Tibial nerve (tissue), 4 donors: ENCODE results near the gene ZDHHC20. TPM values are rescaled to one million over a fixed set of nuclear protein-coding genes. Genes with fewer than 3 reads are reported as not detected.
A peak's percentile ranks its signal among the peaks of the same experiment; 100 is the strongest.
"Not testable (repeated sequence)": the region's sequence is repeated elsewhere in the genome, so short reads cannot be mapped to it uniquely, and the experiment has no call there.

Experiments
- DNase-seq, 2 donors: peaks; one replicate each; pipeline ENCODE4 v3.0.0-alpha.2; 2019; ENCODE audit warnings: low spot score in 2 of 2
- H3K27ac ChIP-seq, 4 donors: fragments of 200-600 bp; sonication (generic) in 3 of 4; one replicate each; pipeline ENCODE4 v1.5.1; 2017 to 2019; ENCODE audit warnings: mild to moderate bottlenecking in 1 of 4
- H3K27me3 ChIP-seq, 2 donors: fragments of 200-600 bp; sonication (generic) in 1 of 2; one replicate each; pipeline versions ENCODE4 v1.5.1 to v1.6.0; 2017 to 2019
- H3K36me3 ChIP-seq, 3 donors: fragments of 200-600 bp; sonication (generic); one replicate each; pipeline ENCODE4 v1.5.1; 2018 to 2019
- H3K4me1 ChIP-seq, 4 donors: fragments of 200-600 bp; sonication (generic) in 3 of 4; one replicate each; pipeline ENCODE4 v1.5.1; 2017 to 2019
- H3K4me3 ChIP-seq, 4 donors: fragments of 200-600 bp; sonication (generic) in 3 of 4; one replicate each; pipeline ENCODE4 v1.5.1; 2017 to 2019; ENCODE audit warnings: mild to moderate bottlenecking in 1 of 4, moderate library complexity in 1 of 4
- H3K9me3 ChIP-seq, 4 donors: fragments of 200-600 bp; sonication (generic) in 3 of 4; one replicate each; pipeline ENCODE4 v1.5.1; 2017 to 2019
- EP300 ChIP-seq, 2 donors: sonication (generic); formaldehyde crosslinking; IDR thresholded peaks; one replicate each; pipeline ENCODE4 v1.6.1; 2017; ENCODE audit warnings: antibody characterized with exemption in 2 of 2, mild to moderate bottlenecking in 1 of 2
- POLR2A ChIP-seq, 2 donors: fragments of 450-650 bp; IDR thresholded peaks; one replicate each; pipeline ENCODE4 v1.6.1; 2017; ENCODE audit warnings: antibody characterized with exemption in 2 of 2, mild to moderate bottlenecking in 2 of 2, moderate library complexity in 2 of 2
- WGBS, 2 donors: methylation state at CpG; one replicate each; pipeline ENCODE4 v1.1.5; 2018; 5-methylcytosine and 5-hydroxymethylcytosine counted together
- total RNA-seq, 4 donors: library from RNA; depleted of rRNA; stranded (reverse); fragments of >200 nt; gene quantifications; one replicate each; pipeline ENCODE4 v1.1.0, GENCODE V29; 2016
- TF ChIP-seq, protein P1 (sequence below), 5 experiments: fragments of 200-600 bp in 3 of 5; fragments of 450-650 bp in 2 of 5; sonication (generic) in 3 of 5; IDR thresholded peaks; one replicate each; pipeline ENCODE4 v1.5.1; 2016 to 2019; ENCODE audit warnings: antibody characterized with exemption in 5 of 5, mild to moderate bottlenecking in 3 of 5, moderate library complexity in 2 of 5

ZDHHC20 gene
- total RNA-seq, 4 donors from 2014 or later: 46.1 to 61.0 (median 55.5) TPM

DNA sequence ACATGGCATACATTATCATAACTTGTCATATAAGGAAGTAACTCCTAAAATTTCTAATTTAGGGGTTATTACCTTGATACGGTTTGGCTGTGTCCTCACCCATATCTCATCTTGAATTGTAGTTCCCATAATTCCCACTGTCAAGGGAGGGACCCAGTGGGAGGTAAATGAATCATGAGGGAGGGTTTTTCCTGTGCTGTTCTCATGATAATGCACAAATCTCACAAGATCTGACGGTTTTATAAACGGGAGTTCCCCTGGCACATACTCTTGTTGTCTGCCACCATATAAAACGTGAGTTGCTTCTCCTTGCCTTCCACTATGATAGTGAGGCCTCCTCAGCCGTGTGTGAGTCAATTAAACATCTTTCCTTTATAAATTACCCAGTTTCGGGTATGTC lies 76.0 kb downstream of the ZDHHC20 start:
- peaks cover 0 to 80% (median 3%) of the 10 kb centered on the region in 3 donors for H3K36me3 ChIP-seq
- WGBS, 2 donors: 84 to 87% methylated on average over 6 of the region's 6 CpGs

DNA sequence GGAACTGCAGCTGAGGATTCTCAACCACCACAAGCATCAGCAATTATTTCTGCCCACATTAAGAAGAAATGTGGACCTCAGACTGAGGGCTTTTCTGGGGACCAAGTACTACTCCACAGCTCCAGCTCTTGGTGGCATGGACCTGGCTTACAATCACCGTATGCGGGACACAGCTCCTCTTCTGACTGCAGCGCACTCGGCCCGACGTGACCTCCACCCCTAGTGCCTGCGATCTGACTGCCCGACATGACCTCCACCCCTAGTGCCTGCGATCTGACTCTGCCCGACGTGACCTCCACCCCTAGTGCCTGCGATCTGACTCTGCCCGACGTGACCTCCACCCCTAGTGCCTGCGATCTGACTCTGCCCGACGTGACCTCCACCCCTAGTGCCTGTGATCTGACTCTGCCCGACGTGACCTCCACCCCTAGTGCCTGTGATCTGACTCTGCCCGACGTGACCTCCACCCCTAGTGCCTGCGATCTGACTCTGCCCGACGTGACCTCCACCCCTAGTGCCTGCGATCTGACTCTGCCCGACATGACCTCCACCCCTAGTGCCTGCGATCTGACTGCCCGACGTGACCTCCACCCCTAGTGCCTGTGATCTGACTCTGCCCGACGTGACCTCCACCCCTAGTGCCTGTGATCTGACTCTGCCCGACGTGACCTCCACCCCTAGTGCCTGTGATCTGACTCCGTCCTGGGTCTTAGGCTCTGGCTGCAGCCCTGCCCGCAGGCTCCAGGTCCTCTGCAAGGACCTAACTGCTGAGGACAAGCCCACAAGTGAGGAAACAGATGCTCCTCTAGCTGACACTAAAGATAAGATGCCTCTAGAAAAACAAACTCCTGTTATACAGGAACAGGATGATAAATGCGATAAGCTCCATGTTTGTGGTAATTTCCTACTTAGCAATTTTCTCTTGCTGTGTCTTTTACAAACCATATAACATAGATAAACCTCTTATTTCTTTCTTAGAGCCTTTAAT lies 81.8 kb downstream of the ZDHHC20 start:
- not testable (repeated sequence) for DNase-seq, H3K4me1 ChIP-seq, H3K4me3 ChIP-seq, H3K27ac ChIP-seq, H3K9me3 ChIP-seq, H3K27me3 ChIP-seq
- H3K36me3 ChIP-seq: peaks cover 0 to 75% (median 3%) of the 10 kb centered on the region in 3 donors
- 89% methylated on average over 33 to 34 of the region's 36 CpGs for WGBS, 2 donors

More for the DNA sequence above, 76.0 kb downstream of the ZDHHC20 start:
- Histone ChIP-seq H3K9me3 (peaks cover 0 to 4% (median 0%) of the 10 kb centered on the region in 4 donors), H3K4me3 (no peak overlapping the region), H3K27me3 (no peaks in the 10 kb centered on the region), H3K4me1 (no peaks in the 10 kb centered on the region), H3K27ac (no peak overlapping the region)
- TF ChIP-seq POLR2A (IDR thresholded peaks at IDR 0.05) (no peak), EP300 (IDR thresholded peaks at IDR 0.05) (no peak)
- no peak for DNase-seq

DNA sequence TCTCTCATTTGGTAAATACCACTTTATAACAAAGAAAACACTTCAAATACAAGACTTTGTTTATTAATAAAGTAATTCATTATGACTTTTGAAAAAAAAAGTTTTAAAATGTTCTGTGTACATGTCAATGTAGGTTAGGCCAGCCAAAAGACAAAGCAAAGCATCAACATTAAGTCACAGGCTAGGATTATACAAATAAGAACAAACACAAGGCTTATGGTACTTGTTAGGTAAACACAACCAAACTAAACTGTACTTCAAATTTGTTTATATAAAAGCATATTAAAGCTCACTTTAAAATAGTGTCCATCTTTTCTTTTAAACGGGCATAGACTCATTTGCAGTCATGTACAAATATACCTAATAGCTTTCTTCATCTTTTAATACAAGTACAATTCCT lies 86.6 kb downstream of the ZDHHC20 start:
- WGBS, 2 donors: 78 to 79% methylated on average over 1 of the region's 1 CpG
- no peaks in the 10 kb centered on the region for H3K9me3 ChIP-seq
- TF ChIP-seq EP300 (IDR thresholded peaks at IDR 0.05) (no peak), POLR2A (IDR thresholded peaks at IDR 0.05) (no peak)
- TF ChIP-seq, protein P1, sequence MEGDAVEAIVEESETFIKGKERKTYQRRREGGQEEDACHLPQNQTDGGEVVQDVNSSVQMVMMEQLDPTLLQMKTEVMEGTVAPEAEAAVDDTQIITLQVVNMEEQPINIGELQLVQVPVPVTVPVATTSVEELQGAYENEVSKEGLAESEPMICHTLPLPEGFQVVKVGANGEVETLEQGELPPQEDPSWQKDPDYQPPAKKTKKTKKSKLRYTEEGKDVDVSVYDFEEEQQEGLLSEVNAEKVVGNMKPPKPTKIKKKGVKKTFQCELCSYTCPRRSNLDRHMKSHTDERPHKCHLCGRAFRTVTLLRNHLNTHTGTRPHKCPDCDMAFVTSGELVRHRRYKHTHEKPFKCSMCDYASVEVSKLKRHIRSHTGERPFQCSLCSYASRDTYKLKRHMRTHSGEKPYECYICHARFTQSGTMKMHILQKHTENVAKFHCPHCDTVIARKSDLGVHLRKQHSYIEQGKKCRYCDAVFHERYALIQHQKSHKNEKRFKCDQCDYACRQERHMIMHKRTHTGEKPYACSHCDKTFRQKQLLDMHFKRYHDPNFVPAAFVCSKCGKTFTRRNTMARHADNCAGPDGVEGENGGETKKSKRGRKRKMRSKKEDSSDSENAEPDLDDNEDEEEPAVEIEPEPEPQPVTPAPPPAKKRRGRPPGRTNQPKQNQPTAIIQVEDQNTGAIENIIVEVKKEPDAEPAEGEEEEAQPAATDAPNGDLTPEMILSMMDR (IDR thresholded peaks at IDR 0.05): no peak
- no peaks in the 10 kb centered on the region for H3K27me3 ChIP-seq
- no peak overlapping the region for H3K27ac ChIP-seq
- DNase-seq: no peak
- H3K36me3 ChIP-seq: peaks cover 0 to 33% (median 2%) of the 10 kb centered on the region in 3 donors
- no peak overlapping the region for H3K4me3 ChIP-seq
- H3K4me1 ChIP-seq: peaks cover 0 to 9% (median 3%) of the 10 kb centered on the region in 4 donors

DNA sequence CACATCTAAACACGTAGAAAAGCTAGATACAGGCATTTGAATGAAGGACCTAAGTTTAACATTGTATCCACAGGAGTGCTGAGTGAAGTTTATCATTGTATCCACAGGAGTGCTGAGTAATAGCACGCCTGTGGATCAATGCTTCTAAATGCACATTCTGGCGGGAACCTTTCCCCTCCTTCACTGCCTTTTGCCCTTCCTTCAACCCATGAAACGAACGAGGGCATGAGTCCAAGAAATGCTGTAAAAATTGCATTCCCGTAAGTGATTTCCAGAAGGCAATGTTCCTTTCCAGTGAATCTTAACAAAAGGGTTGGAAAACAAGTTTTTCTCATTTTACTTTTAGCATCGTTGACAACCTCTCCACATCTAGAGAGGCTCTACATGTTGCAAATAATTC lies 88.1 kb downstream of the ZDHHC20 start:
- TF ChIP-seq, protein P1 (IDR thresholded peaks at IDR 0.05): no peak
- TF ChIP-seq POLR2A (IDR thresholded peaks at IDR 0.05) (no peak), EP300 (IDR thresholded peaks at IDR 0.05) (no peak)
- H3K4me3 ChIP-seq: no peak overlapping the region
- no peaks in the 10 kb centered on the region for H3K9me3 ChIP-seq
- H3K36me3 ChIP-seq: peaks cover 0 to 22% (median 2%) of the 10 kb centered on the region in 3 donors
- 22 to 37% methylated on average over 7 of the region's 7 CpGs for WGBS, 2 donors
- no peak for DNase-seq
- no peaks in the 10 kb centered on the region for H3K27me3 ChIP-seq
- peak overlapping the region in 1 of 4 donors; percentile 17 for H3K27ac ChIP-seq
- H3K4me1 ChIP-seq: peaks cover 0 to 9% (median 3%) of the 10 kb centered on the region in 4 donors

DNA sequence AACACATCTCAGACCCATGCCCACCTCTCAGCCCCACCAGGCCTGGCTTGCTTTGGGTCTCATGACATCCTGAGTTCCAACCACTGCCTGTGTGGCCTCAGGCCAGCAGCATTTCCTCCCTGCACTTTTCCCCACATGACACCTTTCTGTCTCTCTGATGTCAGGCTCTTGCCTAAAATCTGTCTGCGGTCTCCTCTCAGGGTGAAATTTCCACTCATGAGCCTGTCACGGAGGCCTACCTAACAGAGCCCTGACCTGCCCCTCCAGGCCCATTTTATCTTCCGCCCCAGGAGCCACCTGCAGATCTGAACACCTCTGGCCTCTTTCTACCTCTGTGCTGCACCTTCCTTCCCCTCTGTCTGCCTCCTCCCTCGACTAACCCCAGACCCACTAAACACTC lies 93.5 kb downstream of the ZDHHC20 start:
- DNase-seq: no peak
- Histone ChIP-seq H3K36me3 (no peaks in the 10 kb centered on the region), H3K9me3 (peaks cover 0 to 4% (median 0%) of the 10 kb centered on the region in 4 donors), H3K27ac (no peak overlapping the region), H3K4me1 (peaks cover 0 to 1% (median 0%) of the 10 kb centered on the region in 4 donors), H3K4me3 (no peak overlapping the region), H3K27me3 (no peaks in the 10 kb centered on the region)
- TF ChIP-seq EP300 (IDR thresholded peaks at IDR 0.05) (no peak), POLR2A (IDR thresholded peaks at IDR 0.05) (no peak)
- TF ChIP-seq, protein P1 (IDR thresholded peaks at IDR 0.05): no peak
- 82 to 83% methylated on average over 4 of the region's 4 CpGs for WGBS, 2 donors

DNA sequence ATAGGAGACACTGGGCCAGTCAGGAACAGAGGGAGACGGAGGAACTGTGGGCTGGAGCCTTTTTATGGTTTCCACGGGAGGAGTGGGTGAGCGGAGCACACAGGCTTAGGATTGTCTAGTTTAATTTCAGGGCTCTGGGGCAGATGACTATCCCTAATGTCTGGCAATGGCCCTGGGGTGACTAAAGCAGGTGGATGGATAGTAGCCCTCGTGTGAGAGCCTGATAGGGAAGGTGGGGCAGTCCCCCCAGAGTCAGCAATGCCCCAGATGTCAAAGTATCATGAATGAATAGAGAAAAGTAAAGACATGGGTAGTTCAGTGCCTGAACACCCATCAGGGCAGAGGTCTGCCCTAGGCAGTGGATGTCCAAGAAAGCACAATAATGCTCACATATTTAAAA lies 94.2 kb downstream of the ZDHHC20 start:
- no peaks in the 10 kb centered on the region for H3K27me3 ChIP-seq
- 63 to 75% methylated on average over 4 of the region's 4 CpGs for WGBS, 2 donors
- no peak overlapping the region for H3K4me3 ChIP-seq
- no peak overlapping the region for H3K27ac ChIP-seq
- peaks cover 0 to 4% (median 0%) of the 10 kb centered on the region in 4 donors for H3K9me3 ChIP-seq
- H3K36me3 ChIP-seq: no peaks in the 10 kb centered on the region
- DNase-seq: no peak
- no peak for TF ChIP-seq EP300 (IDR thresholded peaks at IDR 0.05)
- no peak for TF ChIP-seq POLR2A (IDR thresholded peaks at IDR 0.05)
- TF ChIP-seq, protein P1 (IDR thresholded peaks at IDR 0.05): no peak
- no peaks in the 10 kb centered on the region for H3K4me1 ChIP-seq
